GM23248 (cell line): ENCODE measurements around the gene FAM131C.

Experiments used
- EZH2 ChIP-seq: fragments of 200-600 bp; sonication (generic); IDR thresholded peaks from 2 replicates; pipeline ENCODE4 v1.6.1; 2018; ENCODE audit warnings: antibody characterized with exemption, mild to moderate bottlenecking; ENCODE audit not compliant: insufficient read depth, poor library complexity, severe bottlenecking
- EZH2phosphoT487 ChIP-seq: fragments of 200-600 bp; sonication (generic); IDR thresholded peaks from 2 replicates; pipeline ENCODE4 v1.6.1; 2018; ENCODE audit warnings: antibody characterized with exemption, moderate library complexity, mild to moderate bottlenecking, low read depth; ENCODE audit not compliant: insufficient read depth

- TF ChIP-seq EZH2phosphoT487 (no peak), EZH2 (no peak)
Measured at GRCh38 chr1:16101623-16102022, 28.2 kb upstream of the FAM131C start.
